ENCODE data around the gene OR4P4.

DNA sequence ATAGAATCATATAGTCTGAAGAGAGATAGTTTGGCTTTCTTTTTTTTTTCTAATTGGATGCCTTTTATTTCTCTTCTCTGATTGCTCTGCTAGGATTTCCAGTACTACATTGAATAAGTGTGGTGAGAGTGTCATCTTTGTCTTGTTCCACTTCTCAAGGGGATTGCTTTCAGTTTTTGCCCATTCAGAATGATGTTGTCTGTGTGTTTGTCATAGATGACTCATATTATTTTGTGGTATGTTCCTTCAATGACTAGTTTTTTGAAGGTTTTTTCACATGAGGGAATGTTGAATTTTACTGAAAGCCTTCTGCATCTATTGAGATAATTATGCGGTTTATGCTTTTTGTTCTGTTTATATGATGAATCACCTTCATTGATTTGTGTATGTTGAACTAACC is 10.4 kb upstream of the OR4P4 start:
- TF ChIP-seq ZBTB1 (tag by site-specific recombination; IDR thresholded peaks at IDR 0.05) (no peak), ZBTB49 (tag by site-specific recombination; IDR thresholded peaks at IDR 0.05; ENCODE audit: low read depth) (no peak), ATF2 (tag by site-specific recombination; IDR thresholded peaks at IDR 0.05; ENCODE audit: low read depth) (no peak), CTCF (tag by site-specific recombination; IDR thresholded peaks at IDR 0.05) (no peak), ZNF776 (tag by site-specific recombination; IDR thresholded peaks at IDR 0.05; ENCODE audit: borderline replicate concordance) (no peak)
- TF ChIP-seq, protein P1, sequence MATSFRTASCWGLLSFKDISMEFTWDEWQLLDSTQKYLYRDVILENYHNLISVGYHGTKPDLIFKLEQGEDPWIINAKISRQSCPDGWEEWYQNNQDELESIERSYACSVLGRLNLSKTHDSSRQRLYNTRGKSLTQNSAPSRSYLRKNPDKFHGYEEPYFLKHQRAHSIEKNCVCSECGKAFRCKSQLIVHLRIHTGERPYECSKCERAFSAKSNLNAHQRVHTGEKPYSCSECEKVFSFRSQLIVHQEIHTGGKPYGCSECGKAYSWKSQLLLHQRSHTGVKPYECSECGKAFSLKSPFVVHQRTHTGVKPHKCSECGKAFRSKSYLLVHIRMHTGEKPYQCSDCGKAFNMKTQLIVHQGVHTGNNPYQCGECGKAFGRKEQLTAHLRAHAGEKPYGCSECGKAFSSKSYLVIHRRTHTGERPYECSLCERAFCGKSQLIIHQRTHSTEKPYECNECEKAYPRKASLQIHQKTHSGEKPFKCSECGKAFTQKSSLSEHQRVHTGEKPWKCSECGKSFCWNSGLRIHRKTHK (tag by site-specific recombination; IDR thresholded peaks at IDR 0.05) = no peak
- TF ChIP-seq, protein P2, sequence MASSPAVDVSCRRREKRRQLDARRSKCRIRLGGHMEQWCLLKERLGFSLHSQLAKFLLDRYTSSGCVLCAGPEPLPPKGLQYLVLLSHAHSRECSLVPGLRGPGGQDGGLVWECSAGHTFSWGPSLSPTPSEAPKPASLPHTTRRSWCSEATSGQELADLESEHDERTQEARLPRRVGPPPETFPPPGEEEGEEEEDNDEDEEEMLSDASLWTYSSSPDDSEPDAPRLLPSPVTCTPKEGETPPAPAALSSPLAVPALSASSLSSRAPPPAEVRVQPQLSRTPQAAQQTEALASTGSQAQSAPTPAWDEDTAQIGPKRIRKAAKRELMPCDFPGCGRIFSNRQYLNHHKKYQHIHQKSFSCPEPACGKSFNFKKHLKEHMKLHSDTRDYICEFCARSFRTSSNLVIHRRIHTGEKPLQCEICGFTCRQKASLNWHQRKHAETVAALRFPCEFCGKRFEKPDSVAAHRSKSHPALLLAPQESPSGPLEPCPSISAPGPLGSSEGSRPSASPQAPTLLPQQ (tag by site-specific recombination; IDR thresholded peaks at IDR 0.05) = no peak
- TF ChIP-seq, protein P3, sequence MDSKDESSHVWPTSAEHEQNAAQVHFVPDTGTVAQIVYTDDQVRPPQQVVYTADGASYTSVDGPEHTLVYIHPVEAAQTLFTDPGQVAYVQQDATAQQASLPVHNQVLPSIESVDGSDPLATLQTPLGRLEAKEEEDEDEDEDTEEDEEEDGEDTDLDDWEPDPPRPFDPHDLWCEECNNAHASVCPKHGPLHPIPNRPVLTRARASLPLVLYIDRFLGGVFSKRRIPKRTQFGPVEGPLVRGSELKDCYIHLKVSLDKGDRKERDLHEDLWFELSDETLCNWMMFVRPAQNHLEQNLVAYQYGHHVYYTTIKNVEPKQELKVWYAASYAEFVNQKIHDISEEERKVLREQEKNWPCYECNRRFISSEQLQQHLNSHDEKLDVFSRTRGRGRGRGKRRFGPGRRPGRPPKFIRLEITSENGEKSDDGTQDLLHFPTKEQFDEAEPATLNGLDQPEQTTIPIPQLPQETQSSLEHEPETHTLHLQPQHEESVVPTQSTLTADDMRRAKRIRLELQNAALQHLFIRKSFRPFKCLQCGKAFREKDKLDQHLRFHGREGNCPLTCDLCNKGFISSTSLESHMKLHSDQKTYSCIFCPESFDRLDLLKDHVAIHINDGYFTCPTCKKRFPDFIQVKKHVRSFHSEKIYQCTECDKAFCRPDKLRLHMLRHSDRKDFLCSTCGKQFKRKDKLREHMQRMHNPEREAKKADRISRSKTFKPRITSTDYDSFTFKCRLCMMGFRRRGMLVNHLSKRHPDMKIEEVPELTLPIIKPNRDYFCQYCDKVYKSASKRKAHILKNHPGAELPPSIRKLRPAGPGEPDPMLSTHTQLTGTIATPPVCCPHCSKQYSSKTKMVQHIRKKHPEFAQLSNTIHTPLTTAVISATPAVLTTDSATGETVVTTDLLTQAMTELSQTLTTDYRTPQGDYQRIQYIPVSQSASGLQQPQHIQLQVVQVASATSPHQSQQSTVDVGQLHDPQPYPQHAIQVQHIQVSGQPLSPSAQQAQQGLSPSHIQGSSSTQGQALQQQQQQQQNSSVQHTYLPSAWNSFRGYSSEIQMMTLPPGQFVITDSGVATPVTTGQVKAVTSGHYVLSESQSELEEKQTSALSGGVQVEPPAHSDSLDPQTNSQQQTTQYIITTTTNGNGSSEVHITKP (tag by site-specific recombination; IDR thresholded peaks at IDR 0.05) = no peak
- TF ChIP-seq, protein P4, sequence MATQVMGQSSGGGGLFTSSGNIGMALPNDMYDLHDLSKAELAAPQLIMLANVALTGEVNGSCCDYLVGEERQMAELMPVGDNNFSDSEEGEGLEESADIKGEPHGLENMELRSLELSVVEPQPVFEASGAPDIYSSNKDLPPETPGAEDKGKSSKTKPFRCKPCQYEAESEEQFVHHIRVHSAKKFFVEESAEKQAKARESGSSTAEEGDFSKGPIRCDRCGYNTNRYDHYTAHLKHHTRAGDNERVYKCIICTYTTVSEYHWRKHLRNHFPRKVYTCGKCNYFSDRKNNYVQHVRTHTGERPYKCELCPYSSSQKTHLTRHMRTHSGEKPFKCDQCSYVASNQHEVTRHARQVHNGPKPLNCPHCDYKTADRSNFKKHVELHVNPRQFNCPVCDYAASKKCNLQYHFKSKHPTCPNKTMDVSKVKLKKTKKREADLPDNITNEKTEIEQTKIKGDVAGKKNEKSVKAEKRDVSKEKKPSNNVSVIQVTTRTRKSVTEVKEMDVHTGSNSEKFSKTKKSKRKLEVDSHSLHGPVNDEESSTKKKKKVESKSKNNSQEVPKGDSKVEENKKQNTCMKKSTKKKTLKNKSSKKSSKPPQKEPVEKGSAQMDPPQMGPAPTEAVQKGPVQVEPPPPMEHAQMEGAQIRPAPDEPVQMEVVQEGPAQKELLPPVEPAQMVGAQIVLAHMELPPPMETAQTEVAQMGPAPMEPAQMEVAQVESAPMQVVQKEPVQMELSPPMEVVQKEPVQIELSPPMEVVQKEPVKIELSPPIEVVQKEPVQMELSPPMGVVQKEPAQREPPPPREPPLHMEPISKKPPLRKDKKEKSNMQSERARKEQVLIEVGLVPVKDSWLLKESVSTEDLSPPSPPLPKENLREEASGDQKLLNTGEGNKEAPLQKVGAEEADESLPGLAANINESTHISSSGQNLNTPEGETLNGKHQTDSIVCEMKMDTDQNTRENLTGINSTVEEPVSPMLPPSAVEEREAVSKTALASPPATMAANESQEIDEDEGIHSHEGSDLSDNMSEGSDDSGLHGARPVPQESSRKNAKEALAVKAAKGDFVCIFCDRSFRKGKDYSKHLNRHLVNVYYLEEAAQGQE (tag by site-specific recombination; IDR thresholded peaks at IDR 0.05) = no peak
- TF ChIP-seq, protein P5, sequence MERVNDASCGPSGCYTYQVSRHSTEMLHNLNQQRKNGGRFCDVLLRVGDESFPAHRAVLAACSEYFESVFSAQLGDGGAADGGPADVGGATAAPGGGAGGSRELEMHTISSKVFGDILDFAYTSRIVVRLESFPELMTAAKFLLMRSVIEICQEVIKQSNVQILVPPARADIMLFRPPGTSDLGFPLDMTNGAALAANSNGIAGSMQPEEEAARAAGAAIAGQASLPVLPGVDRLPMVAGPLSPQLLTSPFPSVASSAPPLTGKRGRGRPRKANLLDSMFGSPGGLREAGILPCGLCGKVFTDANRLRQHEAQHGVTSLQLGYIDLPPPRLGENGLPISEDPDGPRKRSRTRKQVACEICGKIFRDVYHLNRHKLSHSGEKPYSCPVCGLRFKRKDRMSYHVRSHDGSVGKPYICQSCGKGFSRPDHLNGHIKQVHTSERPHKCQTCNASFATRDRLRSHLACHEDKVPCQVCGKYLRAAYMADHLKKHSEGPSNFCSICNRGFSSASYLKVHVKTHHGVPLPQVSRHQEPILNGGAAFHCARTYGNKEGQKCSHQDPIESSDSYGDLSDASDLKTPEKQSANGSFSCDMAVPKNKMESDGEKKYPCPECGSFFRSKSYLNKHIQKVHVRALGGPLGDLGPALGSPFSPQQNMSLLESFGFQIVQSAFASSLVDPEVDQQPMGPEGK (tag by site-specific recombination; IDR thresholded peaks at IDR 0.05) = no peak

All from HEK293 (cell line).